Adrenal gland (tissue), 5 donors: Measurements from ENCODE around the gene ANO10.
"Not testable (repeated sequence)": the region's sequence is repeated elsewhere in the genome, so short reads cannot be mapped to it uniquely, and the experiment has no call there.

Source experiments
- POLR2A ChIP-seq, 2 donors: fragments of 450-650 bp; IDR thresholded peaks; one replicate each; pipeline ENCODE4 v1.6.1; 2017; ENCODE audit warnings: antibody characterized with exemption in 2 of 2, mild to moderate bottlenecking in 2 of 2, moderate library complexity in 1 of 2
- TF ChIP-seq, protein P1 (sequence below), 6 experiments: fragments of 450-650 bp in 4 of 6; fragments of 200-600 bp in 2 of 6; sonication (generic) in 1 of 6; IDR thresholded peaks; 1 replicate in 5 of 6; 2 replicates in 1 of 6; pipeline versions ENCODE4 v1.5.1 to v1.8.0; 2016 to 2021; ENCODE audit warnings: antibody characterized with exemption in 6 of 6, mild to moderate bottlenecking in 2 of 6, moderate library complexity in 1 of 6
- donor health status: DM: no; HTN: no; CAD: no.

DNA sequence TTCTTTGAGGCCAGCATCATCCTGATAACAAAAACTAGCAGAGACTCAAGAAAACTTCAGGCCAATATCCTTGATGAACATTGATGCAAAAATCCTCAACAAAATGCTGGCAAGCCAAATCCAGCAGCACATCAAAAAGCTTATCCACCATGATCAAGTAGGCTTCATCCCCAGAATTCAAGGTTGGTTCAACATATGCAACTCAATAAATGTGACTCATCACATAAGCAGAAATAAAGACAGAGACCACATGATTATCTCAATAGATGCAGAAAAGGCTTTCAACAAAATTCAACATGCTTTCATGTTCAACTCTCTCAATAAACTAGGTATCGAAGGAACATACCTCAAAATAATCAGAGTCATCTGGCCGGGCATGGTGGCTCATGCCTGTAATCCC, 265.8 kb downstream of the ANO10 start:
- not testable (repeated sequence) for TF ChIP-seq POLR2A (IDR thresholded peaks at IDR 0.05)
- TF ChIP-seq, protein P1, sequence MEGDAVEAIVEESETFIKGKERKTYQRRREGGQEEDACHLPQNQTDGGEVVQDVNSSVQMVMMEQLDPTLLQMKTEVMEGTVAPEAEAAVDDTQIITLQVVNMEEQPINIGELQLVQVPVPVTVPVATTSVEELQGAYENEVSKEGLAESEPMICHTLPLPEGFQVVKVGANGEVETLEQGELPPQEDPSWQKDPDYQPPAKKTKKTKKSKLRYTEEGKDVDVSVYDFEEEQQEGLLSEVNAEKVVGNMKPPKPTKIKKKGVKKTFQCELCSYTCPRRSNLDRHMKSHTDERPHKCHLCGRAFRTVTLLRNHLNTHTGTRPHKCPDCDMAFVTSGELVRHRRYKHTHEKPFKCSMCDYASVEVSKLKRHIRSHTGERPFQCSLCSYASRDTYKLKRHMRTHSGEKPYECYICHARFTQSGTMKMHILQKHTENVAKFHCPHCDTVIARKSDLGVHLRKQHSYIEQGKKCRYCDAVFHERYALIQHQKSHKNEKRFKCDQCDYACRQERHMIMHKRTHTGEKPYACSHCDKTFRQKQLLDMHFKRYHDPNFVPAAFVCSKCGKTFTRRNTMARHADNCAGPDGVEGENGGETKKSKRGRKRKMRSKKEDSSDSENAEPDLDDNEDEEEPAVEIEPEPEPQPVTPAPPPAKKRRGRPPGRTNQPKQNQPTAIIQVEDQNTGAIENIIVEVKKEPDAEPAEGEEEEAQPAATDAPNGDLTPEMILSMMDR (IDR thresholded peaks at IDR 0.05) = not testable (repeated sequence)
